Esophagus squamous epithelium (tissue), 4 donors: ENCODE data around the gene CDYL.
"Not testable (repeated sequence)": the region's sequence is repeated elsewhere in the genome, so short reads cannot be mapped to it uniquely, and the experiment has no call there.

Experiments
- CTCF ChIP-seq, 6 experiments: fragments of 450-650 bp in 4 of 6; fragments of 200-600 bp in 2 of 6; sonication (generic) in 2 of 6; IDR thresholded peaks; one replicate each; pipeline ENCODE4 v1.5.1; 2016 to 2019; ENCODE audit warnings: antibody characterized with exemption in 6 of 6, mild to moderate bottlenecking in 4 of 6, moderate library complexity in 4 of 6
- POLR2A ChIP-seq, 4 donors: fragments of 450-650 bp; IDR thresholded peaks; one replicate each; pipeline ENCODE4 v1.6.1; 2017; ENCODE audit warnings: antibody characterized with exemption in 4 of 4, mild to moderate bottlenecking in 4 of 4, moderate library complexity in 3 of 4

GRCh38 chr6:4835540-4835939, 59.3 kb downstream of the CDYL start:
- TF ChIP-seq CTCF, POLR2A (IDR thresholded peaks at IDR 0.05): not testable (repeated sequence)
